Endometrial microvascular endothelial cells (primary cell): ENCODE measurements around the gene PLSCR1. TPM values are rescaled to one million over a fixed set of nuclear protein-coding genes. Genes with fewer than 3 reads are reported as not detected.

Experiments
- total RNA-seq: library from RNA; depleted of rRNA; stranded (reverse); fragments of >200 nt; gene quantifications from one replicate; pipeline ENCODE4 v1.2.3, GENCODE V29; 2015; ENCODE audit errors: inconsistent ontology term

Gene PLSCR1
- total RNA-seq, 1 donor from 2014 or later: 101 TPM

Other genes with a start within 250 kb of the PLSCR1 start
- not detected for gene PLSCR2, start 75.0 kb downstream of the PLSCR1 start, total RNA-seq
- gene PLSCR5, start 60.7 kb upstream of the PLSCR1 start, total RNA-seq: not detected